Amygdala (tissue), 56 donors: ENCODE data around the gene GNAI1.
A peak's percentile ranks its signal among the peaks of the same experiment; 100 is the strongest.

Experiments used
- DNase-seq, 56 donors: peaks; one replicate each; lab custom pipeline; 2025; lab: John Stamatoyannopoulos, UW

The GNAI1 gene

DNA sequence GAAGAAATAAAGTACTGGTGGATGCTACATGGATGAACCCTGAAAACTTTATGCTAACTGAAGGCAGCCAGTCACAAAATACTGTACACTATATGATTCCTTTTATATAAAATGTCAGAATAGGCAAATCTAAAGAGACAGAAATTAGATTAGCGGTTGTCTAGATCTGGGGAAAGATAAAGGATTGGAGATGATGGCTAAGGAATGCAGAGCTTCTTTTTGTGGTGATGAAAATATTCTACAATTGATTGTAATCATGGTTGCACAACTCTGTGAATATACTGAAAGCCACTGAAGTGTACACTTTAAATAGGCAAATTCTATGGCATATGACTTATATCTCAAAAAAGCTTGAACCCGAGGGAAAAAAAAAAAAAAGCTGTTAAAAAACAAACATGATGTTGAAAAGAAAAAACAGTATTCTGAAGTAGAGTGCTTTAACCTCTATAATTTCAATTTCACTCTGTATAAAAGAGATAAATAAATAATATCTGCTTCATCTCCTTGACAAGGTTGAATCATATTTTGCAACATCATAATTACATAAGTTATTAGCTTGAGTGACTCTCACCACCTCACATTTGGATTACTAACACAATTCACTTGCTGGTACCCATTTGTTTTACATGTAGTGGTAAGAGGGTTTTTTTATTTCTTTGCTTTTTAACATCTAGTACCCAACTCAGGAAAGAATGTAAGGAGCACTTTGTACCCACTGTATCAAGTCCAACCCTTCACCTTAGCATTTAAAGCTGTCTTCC is 2.8 kb upstream of the GNAI1 start:
- DNase-seq = no peak

DNA sequence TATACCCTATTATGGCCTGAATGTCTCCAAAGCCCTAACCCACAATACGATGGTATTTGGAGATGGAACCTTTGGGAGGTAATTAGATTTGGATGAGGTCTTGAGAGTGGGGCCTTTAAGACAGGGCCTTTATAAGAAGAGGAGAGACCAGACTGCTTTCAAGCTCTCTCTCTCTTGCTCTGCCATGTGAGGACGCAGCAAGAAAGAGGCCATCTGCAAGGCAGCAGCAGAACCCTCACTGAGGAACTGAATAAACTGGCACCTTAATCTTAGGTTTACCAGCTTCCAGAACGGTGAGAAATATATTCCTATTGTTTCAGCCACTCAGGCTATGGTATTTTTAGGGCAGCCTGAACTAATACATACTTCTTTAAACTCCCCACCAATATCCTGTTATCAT is 2.0 kb upstream of the GNAI1 start:
- no peak for DNase-seq

GRCh38 chr7:80133361-80134114 is 1.1 kb upstream of the GNAI1 start:
- peak in 6 of 56 donors; percentile 6 to 28 (median 19) for DNase-seq

DNA sequence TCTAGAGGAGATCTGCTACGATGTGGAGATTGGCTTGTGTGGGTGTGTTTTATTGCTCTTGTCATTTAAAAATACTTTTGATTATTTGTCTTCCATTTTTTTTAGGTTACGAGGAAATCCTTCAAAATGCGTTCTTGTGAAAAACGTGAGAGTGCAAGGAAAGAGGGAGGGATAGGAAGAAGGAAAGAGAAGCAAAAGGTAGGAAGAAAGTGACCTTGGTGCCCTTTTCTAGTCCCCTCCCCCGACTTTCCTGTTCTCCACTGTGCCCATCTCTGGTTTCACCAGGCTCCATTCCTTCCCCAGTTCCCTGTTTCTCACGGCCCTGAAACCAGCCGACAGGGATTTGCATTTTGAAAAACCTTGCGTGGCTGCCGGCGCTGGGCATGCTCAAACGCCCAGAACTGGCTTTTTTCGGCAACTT is 506 bp upstream of the GNAI1 start:
- peak in 10 of 56 donors; percentile 43 to 82 (median 71) for DNase-seq

- DNase-seq = peak in 23 of 56 donors; percentile 29 to 76 (median 60)
These were observed 876 bp downstream of the GNAI1 start for GRCh38 chr7:80135309-80136104.

- no peak for DNase-seq
These were observed 1.8 kb downstream of the GNAI1 start for GRCh38 chr7:80136261-80137055.

DNA sequence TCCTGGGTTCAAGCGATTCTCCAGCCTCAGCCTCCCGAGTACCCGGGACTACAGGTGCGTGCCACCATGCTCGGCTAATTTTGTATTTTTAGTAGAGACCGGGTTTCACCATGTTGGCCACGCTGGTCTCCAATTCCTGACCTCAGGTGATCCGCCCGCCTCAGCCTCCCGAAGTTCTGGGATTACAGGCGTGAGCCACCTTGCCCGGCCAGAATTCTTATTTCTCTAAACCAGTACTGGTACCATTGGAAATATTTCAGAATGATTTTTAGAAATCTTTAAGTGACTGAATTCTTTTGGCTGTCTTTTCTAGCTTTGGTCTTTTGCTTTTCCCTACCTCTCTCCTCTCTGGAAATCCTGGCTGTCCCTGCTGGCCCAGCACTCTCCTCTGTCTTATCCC is 2.8 kb downstream of the GNAI1 start:
- no peak for DNase-seq

GRCh38 chr7:80139236-80139635 is 4.6 kb downstream of the GNAI1 start:
- no peak for DNase-seq

- no peak for DNase-seq
These were observed 5.8 kb downstream of the GNAI1 start for GRCh38 chr7:80140388-80140787.

- DNase-seq = no peak
These were observed 6.7 kb downstream of the GNAI1 start for GRCh38 chr7:80141376-80141775.

DNA sequence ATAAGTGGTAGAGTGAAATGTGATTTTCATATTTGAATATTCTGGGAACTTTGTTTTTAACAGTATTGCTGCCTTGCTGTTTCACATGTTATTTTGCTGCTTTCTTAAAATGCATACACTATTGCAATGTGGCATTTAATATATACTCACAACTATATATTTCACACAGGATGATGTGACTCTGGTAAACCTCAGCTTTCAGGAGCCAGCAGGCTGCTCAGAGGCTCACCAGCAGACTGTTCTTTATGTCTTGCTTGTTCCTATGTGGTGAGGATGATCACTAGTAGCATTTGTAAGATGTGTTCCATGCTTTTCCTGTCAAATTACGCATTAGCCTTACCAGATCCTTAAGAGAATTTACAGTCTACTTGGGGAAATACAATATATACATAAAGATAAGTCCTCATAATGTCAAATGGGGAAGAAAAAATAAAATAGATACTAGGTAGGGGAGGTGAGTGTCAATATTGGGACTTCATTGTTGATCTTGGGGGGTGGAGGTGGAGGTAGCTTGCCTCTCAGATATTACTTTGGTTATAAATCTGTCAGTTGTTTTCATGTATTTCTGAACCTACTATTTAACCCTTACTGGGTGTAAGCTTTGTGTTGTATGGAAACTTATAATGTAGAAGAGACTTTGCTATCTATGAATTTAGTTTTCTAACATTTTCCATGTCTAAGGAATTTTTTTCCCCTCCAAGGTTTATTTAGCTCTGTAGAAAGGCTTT is 8.4 kb downstream of the GNAI1 start:
- no peak for DNase-seq

- no peak for DNase-seq
These were observed 11.3 kb downstream of the GNAI1 start for GRCh38 chr7:80145780-80146422.

- DNase-seq = no peak
These were observed 12.0 kb downstream of the GNAI1 start for GRCh38 chr7:80146545-80147182.

DNA sequence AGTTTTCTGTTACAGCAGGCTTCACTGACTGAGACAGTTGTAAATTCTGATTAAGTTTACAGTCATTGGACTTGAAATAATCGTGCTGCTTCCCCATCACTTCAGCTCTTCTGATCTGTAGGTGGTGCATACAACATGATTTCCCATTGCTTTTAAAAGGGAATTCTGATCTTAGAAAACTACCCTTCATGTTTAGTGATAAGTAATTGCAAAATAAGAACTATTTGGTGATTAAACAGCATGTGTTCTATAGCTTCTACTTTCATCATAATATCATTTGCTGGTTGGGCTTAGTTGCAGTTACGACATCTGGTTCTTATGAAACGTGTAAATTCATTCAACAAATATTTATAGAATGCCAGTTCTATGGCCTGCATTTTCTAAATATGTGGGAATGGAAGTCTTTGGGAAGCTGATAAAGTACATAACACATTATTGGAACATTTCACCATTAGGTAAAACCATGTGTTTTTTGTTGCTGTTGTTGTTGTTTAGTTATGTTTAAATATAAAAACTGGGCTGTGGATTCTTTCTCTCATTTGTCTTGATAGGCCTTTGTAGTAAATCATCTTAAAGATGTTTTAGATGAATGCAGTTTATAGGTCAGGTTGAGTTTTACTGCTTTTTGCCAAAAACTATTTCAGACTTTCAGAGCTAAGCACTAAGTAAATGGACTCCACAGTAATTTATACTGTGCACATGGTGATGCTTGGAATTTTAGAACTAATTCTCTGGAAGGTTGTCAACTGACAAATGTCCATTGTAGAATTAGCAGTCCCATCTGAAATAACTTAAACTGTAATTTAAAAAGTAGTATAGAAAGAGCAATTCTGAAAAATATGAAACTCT is 13.1 kb downstream of the GNAI1 start:
- no peak for DNase-seq

GRCh38 chr7:80150611-80151273 is 16.1 kb downstream of the GNAI1 start:
- no peak for DNase-seq

DNA sequence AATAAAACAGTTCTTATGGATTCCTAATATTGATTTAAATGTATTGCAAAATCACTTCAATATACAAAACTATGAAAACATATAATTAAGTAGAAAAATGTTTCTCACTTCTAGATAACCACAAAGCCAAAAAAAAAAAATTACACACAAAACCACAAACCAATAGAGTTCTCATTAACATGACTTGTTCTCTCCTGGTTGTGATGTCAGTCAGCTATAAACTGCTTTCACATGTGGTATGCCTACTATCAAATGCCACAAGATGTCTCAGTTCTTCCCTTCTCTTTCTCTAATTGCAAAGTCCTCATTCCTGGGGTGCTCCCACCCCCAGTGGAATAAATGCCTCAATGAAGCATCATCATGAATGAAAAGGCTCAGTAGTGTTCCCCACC is 16.6 kb downstream of the GNAI1 start:
- DNase-seq = no peak

GRCh38 chr7:80153446-80153845 is 18.8 kb downstream of the GNAI1 start:
- no peak for DNase-seq
